DMS 273 (cell line): ENCODE results near the gene CISD1.
"Not testable (repeated sequence)": the region's sequence is repeated elsewhere in the genome, so short reads cannot be mapped to it uniquely, and the experiment has no call there.

Source experiments
- DNase-seq: peaks from one replicate; lab custom pipeline; 2025; ENCODE audit not compliant: unreplicated experiment; lab: John Stamatoyannopoulos, UW

CISD1 gene

DNA sequence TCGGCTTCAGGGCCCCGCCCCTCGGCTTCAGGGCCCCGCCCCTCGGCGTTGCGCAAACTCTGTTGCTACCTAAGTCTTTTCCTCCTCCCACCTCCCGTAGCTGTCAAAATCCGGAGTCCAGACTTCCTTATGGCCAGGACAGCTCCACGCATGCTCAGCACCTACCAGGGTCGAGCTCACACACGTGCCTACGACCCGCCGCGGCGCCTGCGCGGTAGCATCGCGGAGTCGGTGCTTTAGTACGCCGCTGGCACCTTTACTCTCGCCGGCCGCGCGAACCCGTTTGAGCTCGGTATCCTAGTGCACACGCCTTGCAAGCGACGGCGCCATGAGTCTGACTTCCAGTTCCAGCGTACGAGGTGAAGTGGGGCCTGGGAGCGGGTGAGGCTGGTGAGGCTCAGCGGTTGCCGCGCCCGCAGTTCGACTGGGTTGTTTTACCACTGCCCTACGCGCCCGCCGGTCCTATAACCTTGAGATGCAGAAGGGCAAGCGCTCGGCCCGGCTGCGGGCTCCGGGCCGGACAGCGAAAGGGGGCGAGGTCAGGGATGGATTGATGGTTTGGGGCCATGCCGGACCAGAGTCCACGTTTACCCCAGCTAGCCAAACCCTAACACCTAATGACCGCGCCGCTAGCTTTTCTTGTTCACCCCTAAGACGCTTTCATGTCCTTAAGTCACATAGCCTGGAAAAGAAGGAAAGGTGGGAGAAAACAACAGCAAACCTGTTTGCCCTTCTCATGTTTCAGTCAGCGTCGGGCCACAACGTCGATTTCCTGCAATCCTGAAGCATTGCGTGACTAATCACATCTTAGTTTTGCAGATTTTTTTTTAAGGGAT, at the start of gene CISD1:
Gene CISD1 (plus strand): TSS at position 217 of the 836 bp plus-strand sequence. CDS start 112 bp downstream, at position 329.
- DNase-seq, result peak; percentile 98

DNA sequence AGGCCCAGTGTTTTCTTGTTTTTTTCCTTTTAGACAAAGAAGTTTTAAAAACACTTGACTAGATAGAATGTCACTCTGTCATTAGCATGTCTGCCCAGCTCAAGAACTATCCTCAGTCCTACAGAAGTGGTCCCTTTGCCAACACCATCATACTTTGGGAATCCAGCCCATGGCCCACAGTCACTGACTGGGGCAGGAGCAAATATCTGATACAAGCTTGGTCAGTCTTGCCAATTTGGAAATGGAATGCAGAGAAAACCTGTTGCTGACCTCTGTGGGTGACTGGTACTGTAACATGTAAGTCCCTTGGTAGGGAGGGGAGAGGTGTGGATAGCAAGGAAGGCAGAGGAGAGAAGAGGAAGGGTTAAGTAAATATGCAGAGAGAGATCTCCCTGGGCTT, 49.1 kb upstream of the CISD1 start:
- no peak for DNase-seq

DNA sequence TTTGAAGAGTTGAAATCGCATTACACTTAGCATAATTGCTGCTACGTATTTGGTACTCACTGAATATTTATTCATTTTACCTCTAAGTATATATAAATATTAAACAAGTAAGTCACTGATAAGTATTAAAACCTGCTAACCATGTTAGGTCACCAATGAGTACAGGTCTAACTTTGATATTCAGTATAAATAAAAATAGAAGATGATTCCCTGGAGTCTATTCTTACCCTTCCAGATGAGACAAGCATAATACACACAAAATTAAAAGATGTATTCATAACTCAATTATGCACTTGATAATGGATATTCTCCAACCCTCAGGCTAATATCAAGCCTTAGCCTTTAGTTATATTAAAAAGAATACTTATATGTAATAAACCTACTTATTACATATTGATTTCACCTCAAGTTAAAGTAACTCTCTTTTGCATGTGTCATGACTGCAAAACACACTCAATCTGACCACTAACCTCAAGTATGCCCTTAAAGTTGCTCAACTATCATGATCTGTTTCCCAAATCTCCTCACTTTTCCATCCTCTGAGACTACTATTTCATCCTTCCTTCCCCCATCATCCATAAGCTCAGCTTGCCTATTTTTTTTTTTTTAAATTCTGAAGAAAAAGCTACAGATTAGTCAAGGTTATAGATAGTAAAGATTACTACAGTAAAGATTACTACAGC, 48.1 kb upstream of the CISD1 start:
- no peak for DNase-seq

DNA sequence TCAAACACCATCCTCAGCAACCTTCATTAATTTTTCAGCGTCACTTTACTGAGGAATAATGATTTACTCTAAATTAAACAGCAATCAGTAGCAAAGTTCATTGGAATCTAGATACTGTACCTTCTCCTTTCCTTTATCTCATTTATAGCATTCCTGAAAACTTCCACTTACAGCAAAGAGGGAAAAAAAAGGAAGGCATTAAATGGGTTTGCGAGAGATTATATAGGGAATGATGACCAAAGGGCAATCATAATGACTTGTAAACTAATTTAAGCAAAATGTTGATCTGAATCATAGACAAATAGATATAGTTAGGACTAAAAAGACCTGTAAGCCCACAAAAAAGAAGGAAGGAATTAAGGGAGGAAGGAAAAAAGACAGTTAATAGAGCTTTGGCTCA, 43.3 kb upstream of the CISD1 start:
- DNase-seq, result no peak

DNA sequence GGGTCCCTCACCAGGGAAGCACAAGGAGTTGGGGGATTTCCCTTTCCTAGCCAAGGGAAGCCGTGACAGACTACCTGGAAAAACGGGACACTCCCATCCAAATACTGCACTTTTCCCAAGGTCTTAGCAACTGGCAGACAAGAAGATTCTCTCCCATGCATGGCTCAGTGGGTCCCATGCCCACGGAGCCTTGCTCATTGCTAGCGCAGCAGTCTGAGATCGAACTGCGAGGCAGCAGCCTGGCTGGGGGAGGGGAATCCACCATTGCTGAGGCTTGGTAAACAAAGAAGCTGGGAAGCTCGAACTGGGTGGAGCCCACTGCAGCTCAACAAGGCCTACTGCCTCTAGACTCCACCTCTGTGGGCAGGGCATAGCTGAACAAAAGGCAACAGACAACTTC, 39.1 kb upstream of the CISD1 start:
- not testable (repeated sequence) for DNase-seq

DNA sequence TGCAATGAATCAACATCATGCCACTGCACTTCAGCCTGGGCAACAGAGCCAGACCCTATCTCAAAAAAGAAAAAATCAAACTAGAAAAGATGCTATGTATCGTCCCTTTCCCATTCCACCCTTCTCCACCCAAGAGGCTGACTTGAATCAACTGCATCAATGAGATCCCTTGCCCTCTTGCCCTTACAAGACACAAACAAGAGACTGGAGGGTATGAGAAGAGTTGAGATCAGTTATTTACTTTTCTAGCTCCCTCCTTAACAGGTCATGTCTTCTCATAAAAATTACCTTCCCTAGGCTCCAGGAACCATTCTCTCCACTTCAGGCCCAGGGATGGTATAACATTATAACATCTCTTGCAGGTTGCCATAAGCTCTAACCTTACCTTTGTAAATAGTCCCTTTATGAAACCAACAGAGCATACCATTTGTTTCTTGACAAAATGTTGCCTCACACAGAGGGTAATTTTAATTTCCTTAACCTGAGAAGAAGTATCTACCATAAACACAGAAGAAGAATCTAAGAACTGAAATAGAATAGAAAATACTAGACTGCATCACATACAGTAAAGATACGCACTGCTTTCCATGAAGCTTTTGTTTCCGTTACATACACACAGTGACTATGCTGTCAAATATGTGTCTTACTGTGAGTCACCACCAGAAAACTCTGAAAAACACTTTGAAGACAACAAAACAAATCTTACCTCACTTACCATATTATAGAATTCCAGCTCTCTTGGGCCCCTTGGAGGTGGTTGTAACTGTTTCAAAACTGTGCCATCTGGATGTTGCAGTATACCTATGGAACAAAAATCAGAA, 31.7 kb upstream of the CISD1 start:
- no peak for DNase-seq

DNA sequence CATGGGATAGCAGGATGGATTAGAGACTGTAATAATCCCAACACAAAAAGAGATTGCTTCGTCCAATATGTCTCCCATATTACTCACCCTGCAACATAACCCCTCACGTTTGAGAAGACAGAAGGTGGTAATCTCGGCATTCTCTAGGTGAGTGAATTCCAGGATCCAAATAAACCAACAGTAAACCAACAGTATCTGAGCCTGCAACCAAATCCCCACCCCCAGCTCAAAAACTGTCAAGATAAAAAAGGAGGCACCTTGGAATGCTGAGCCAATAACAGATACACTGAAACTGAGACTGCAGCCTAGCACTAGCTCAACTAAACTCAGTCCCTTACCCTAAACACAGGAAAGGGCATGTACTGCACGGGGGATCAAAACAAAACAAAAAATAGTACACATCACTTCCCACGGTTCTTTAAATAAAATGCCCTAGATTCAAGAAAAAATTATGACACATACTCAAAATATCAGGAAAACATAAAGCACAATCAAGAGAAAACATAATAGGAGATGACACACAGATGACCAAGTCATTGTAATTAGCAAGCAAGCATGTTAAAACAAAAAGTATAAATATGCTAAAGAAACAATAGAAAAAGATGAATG, 29.3 kb upstream of the CISD1 start:
- no peak for DNase-seq

DNA sequence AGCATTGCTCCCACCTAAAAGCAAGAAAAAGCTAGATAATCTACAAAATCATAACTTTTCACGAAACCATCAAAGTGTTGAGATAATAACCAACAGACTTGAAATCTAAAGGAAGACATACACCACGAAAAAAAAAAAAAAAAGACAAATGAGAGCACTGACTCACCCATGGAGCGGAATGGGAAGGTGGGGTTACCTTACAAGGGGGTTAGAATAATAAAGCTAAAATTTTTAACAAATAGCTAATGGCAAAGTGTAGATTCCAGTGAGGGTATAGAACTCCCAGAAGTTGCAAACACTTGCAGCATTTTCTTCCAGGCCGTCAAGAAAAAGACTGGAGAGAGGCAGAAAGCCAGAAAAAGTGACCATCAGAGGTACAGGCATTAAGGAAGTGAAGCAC, 28.4 kb upstream of the CISD1 start:
- no peak for DNase-seq

DNA sequence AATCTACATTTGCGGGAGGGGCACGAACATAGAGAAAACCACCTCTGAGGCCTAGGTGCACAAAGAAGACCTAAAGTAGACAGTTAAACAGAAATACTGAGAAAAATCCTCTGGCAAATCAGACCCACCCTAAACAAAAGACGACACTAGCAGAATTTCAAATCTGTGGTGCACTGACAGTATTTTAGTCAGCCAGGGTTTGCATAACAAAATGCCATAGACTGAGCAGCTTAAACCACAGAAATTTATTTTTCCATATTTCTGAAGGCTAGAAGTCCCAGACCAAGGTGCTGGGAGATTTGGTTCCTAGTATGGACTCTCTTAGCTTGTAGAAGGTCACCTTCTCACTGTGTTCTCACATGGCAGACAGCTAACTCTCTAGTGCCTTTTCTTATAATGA, 27.6 kb upstream of the CISD1 start:
- DNase-seq, result no peak

DNA sequence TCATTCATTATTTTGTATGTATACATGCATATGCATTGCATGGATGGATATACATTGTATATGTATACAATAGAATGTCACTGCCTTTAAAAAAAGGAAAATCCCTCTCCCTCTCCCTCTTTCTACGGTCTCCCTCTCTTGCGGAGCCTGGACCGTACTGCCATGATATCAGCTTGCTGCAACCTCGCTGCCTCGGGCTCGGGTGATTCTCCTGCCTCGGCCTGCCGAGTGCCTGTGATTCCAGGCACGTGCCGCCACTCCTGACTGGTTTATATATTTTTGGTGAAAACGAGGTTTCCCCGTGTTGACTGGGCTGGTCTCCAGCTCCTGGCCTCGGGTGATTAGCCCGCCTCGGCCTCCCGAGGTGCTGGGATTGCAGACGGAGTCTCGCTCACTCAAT, 25.7 kb upstream of the CISD1 start:
- no peak for DNase-seq

DNA sequence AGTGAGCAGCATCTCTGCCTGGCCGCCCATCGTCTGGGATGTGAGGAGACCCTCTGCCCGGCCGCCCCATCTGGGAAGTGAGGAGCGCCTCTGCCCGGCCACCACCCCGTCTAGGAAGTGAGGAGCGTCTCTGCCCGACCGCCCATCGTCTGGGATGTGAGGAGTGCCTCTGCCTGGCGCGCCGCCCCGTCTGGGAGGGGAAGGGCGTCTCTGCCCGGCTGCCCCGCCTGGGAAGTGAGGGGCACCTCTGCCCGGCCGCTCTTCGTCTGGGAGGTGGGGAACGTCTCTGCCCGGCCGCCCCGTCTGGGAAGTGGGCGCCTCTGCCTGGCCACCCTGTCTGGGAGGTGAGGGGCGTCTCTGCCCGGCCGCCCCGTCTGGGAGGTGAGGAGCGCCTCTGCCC, 25.2 kb upstream of the CISD1 start:
- DNase-seq, result not testable (repeated sequence)

DNA sequence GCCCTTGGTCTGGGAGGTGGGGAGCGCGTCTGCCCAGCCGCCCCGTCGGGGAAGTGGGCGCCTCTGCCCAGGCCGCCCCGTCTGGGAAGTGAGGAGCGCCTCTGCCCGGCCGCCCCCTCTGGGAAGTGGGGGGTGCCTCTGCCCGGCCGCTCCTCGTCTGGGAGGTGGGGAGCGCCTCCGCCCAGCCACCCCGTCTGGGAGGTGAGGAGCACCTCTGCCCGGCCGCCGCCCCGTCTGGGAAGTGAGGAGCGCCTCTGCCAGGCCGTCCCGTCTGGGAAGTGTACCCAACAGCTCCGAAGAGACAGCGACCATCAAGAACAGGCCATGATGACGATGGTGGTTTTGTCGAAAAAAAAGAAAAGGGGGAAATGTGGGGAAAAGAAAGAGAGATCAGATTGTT, 24.7 kb upstream of the CISD1 start:
- DNase-seq, result not testable (repeated sequence)

DNA sequence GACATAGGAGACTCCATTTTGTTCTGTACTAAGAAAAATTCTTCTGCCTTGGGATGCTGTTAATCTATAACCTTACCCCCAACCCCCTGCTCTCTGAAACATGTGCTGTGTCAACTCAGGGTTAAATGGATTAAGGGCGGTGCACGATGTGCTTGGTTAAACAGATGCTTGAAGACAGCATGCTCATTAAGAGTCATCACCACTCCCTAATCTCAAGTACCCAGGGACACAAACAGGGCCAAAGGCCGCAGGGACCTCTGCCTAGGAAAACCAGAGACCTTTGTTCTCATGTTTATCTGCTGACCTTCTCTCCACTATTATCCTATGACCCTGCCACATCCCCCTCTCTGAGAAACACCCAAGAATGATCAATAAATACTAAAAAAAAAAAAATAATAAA, 24.3 kb upstream of the CISD1 start:
- DNase-seq, result not testable (repeated sequence)

DNA sequence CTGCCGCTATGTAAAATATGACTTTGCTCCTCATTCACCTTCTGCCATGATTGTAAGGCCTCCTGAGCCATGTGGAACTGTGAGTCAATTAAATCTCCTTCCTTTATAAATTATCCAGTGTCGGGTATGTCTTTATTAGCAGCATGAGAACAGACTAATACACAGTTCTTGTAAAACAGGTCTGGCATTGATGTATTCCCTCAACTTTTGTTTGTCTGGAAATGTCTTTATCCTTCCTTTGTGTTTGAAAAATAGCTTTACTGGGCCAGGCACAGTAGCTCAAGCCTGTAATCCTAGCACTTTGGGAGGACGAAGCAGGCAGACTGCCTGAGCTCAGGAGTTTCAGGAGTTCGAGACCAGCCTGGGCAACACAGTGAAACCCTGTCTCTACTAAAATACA, 15.8 kb upstream of the CISD1 start:
- no peak for DNase-seq

DNA sequence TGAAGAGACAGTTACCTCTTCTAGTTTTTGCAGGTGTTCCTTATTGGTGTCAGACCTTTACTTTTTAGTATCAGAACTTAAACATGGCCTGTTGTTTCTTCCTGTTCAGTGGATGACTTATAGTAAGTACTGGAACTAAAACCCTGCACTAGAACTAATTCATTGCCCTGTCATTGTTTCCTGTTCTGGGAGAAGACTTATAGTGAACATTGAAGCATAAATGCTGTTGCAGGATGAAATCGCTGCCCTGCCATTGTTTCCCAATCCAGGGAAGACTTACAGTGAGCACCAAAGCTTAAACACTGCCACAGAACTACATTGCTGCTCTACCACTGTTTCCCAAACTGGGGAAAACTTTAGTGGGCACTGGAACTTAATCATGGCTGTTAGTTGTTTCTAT, 14.3 kb upstream of the CISD1 start:
- DNase-seq, result no peak

DNA sequence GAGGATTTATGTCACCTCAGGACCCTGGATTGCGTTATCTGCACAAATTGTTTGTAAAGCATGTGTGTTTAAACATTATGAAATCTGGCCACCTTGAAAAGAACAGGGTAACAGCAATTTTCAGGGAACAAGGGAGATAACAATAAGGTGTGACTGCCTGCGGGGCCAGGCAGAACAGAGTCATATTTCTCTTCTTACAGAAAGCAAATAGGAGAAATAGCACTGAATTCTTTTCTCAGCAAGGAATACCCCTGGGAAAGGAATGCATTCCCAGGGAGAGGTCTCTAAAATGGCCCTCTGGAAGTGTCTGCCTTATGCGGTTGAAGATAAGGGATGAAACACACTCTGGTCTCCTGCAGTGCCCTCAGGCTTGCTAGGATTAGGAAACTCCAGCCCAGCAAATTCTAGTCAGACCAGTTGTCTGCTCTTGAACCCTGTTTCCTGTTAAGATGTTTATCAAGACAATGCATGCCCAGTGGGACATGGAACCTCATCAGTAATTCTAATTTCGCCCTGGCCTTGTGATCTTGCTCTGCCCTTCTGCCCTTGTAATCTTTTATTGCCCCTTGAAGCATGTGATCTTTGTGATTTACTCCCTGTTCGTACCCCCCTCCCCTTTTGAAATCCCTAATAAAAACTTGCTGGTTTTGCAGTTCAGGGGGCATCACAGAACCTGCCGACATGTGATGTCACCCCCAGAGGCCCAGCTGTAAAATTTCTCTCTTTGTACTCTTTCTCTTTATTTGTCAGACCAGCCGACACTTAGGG, 12.8 kb upstream of the CISD1 start:
- DNase-seq, result not testable (repeated sequence)

DNA sequence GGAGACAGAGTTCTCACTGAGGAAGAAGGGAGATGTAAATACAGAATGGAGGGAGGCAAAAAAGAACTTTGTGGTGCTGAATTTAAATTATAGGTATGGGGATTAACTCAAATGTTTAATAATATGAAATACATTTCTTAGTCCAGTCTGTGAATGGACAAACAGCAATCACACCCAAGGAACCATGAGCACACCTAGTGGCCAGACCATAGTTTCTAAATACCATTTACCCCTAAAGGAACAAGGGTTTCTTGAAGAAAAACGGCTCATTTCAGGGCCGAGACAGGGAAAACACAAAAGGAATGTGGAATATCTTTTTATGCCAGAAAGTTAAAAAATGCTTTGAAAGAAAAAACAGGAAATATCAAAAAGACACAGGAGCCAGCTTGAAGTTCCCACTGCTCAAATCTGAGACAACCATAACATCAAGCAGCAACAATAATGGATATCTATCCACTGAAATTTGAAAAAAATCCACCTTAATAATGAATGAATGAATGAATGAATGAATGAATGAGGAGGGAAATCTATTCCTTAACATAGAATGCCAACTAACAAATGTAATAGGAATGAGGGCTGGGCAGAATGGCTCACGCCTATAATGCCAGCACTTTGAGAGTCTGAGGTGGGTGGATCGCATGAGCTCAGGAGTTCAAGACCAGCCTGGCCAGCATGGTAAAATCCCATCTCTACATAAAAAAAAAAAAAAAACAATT, 9.8 kb upstream of the CISD1 start:
- DNase-seq, result no peak

DNA sequence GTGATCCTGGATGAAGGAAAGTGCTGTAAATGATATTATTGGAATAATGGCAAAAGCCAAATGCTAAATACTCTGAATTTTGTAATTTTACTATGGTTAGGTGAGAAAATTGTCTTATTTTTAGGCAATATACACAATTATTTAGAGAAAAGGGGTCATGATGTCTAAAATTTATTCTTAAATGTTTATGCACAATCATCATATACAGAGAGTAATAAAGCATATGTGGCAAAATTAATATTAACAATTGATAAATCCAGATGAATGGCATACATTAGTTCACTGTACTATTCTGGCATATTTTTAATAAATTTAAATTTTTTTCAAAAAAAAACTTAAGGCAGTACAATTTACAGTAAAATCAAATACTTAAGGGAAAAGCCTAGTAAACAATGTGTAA, 8.6 kb upstream of the CISD1 start:
- DNase-seq, result no peak

DNA sequence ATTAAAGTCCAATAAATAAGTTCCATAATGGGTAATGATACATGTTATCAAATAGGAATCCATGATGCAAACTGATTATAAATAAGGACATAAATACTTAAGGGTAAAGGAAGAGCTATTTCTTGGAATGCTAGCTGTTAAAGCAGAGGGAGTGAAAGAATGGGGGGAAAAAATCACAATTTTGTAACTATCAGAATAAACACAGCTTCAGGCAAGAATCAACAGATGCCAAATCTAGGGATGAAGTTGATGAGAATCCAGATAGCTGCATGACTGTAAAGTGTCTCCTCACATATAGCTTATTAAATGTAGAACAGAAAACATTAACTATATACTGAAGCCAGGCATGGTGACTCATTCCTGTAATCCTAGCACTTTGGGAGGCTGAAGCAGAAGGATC, 6.2 kb upstream of the CISD1 start:
- no peak for DNase-seq

DNA sequence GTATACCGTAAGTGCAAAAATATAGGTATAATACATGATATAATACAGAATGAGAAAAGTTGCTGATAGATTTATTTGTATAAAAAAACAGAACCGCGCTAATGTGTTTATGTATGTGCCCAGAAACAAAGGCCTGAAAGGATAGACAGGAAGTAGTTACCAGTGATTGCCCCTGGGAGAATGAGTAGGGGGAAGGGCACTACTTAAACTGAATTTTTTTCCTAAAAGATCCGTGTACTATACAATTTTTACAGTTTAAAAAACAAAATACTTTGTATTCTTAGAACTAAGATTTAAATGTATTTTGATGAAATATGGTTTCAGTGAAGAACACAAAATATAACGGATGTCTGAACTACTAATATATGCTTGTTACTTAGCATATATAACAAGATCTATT, 4.2 kb upstream of the CISD1 start:
- peak; percentile 0 for DNase-seq
